Loucy (cell line): ENCODE measurements around the gene PEAR1.

ENCODE experiments used
- CTCF ChIP-seq: fragments of 200-600 bp; sonication (generic); conservative IDR thresholded peaks from 2 replicates; pipeline ENCODE4 v1.5.1; 2014; ENCODE audit warnings: mild to moderate bottlenecking, antibody characterized with exemption, low read length
- EZH2phosphoT487 ChIP-seq: fragments of 200-600 bp; IDR thresholded peaks from 2 replicates; pipeline ENCODE4 v1.6.1; 2018; ENCODE audit warnings: antibody characterized with exemption, mild to moderate bottlenecking, moderate library complexity, borderline replicate concordance

- TF ChIP-seq CTCF = no peak
- TF ChIP-seq EZH2phosphoT487 = no peak
Measured at GRCh38 chr1:156847591-156848460, 45.7 kb upstream of the PEAR1 start.
